ENCODE data around the gene KCNK10.
"Not testable (repeated sequence)": the region's sequence is repeated elsewhere in the genome, so short reads cannot be mapped to it uniquely, and the experiment has no call there.

DNA sequence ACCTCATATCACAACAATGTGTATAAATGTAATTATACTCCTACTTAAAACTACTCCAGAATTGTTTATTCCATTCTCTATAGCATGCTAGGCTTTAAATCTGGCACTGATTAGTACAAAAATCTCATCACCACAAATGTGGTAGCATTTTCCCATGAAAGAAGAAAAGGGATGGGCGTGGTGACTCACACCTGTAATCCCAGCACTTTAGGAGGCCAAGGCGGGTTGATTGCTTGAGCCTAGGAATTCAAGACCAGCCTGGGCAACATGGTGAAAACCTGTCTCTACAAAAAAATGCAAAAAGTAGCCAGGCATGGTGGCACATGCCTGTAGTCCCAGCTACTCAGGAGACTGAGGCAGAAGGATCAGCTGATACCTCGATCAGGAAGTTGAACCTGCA lies 61.8 kb downstream of the KCNK10 start:
- TF ChIP-seq, protein P1, sequence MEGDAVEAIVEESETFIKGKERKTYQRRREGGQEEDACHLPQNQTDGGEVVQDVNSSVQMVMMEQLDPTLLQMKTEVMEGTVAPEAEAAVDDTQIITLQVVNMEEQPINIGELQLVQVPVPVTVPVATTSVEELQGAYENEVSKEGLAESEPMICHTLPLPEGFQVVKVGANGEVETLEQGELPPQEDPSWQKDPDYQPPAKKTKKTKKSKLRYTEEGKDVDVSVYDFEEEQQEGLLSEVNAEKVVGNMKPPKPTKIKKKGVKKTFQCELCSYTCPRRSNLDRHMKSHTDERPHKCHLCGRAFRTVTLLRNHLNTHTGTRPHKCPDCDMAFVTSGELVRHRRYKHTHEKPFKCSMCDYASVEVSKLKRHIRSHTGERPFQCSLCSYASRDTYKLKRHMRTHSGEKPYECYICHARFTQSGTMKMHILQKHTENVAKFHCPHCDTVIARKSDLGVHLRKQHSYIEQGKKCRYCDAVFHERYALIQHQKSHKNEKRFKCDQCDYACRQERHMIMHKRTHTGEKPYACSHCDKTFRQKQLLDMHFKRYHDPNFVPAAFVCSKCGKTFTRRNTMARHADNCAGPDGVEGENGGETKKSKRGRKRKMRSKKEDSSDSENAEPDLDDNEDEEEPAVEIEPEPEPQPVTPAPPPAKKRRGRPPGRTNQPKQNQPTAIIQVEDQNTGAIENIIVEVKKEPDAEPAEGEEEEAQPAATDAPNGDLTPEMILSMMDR (IDR thresholded peaks at IDR 0.05), result not testable (repeated sequence)
- not testable (repeated sequence) for TF ChIP-seq POLR2AphosphoS5, POLR2A, EP300 (IDR thresholded peaks at IDR 0.05)

All from suprapubic skin (tissue), 4 donors.